Endometrial microvascular endothelial cells (primary cell): ENCODE measurements around the gene TMUB1. TPM values are rescaled to one million over a fixed set of nuclear protein-coding genes. Genes with fewer than 3 reads are reported as not detected.

Experiments used
- in situ Hi-C: cut with HindIII; loops from 2 replicates; pipeline ENCODE4 v1.10.0; 2017; ENCODE audit warnings: low sequenced_read_pairs, low pct_unique_long_range_greater_than_20kb; ENCODE audit errors: inconsistent ontology term
- total RNA-seq: library from RNA; depleted of rRNA; stranded (reverse); fragments of >200 nt; gene quantifications from one replicate; pipeline ENCODE4 v1.2.3, GENCODE V29; 2015; ENCODE audit errors: inconsistent ontology term

The TMUB1 gene
- total RNA-seq, 1 donor from 2014 or later = 40.5 TPM

GRCh38 chr7:151109094-151110048 lies 26.1 kb upstream of the TMUB1 start:
- in situ Hi-C loops = no loop called here

GRCh38 chr7:151107882-151108281 lies 24.6 kb upstream of the TMUB1 start:
- in situ Hi-C loops = no loop called here

GRCh38 chr7:151104411-151105235 lies 21.3 kb upstream of the TMUB1 start:
- in situ Hi-C loops = no loop called here

GRCh38 chr7:151103973-151104372 lies 20.7 kb upstream of the TMUB1 start:
- in situ Hi-C loops = no loop called here

GRCh38 chr7:151102991-151103390 lies 19.7 kb upstream of the TMUB1 start:
- in situ Hi-C loops = no loop called here

GRCh38 chr7:151101621-151102396 lies 18.5 kb upstream of the TMUB1 start:
- in situ Hi-C loops = no loop called here

- in situ Hi-C loops = no loop called here
Measured at GRCh38 chr7:151100921-151101320, 17.6 kb upstream of the TMUB1 start.

- in situ Hi-C loops = no loop called here
Measured at GRCh38 chr7:151099486-151100211, 16.4 kb upstream of the TMUB1 start.

GRCh38 chr7:151095828-151096475 lies 12.7 kb upstream of the TMUB1 start:
- in situ Hi-C loops = no loop called here

GRCh38 chr7:151095123-151095797 lies 12.0 kb upstream of the TMUB1 start:
- in situ Hi-C loops = no loop called here

GRCh38 chr7:151094675-151095074 lies 11.4 kb upstream of the TMUB1 start:
- in situ Hi-C loops = no loop called here

- in situ Hi-C loops = no loop called here
Measured at GRCh38 chr7:151093748-151094147, 10.5 kb upstream of the TMUB1 start.

- in situ Hi-C loops = no loop called here
Measured at GRCh38 chr7:151091988-151092387, 8.7 kb upstream of the TMUB1 start.

GRCh38 chr7:151091431-151091830 lies 8.1 kb upstream of the TMUB1 start:
- in situ Hi-C loops = no loop called here

- in situ Hi-C loops = no loop called here
Measured at GRCh38 chr7:151091003-151091402, 7.7 kb upstream of the TMUB1 start.

GRCh38 chr7:151089893-151090730 lies 6.8 kb upstream of the TMUB1 start:
- in situ Hi-C loops = loop anchor here (10.0 kb wide), 1 partner anchor 75 kb away; the partner anchor contains the start of gene GBX1
